HCT116 (cell line): Measurements from ENCODE around the gene PHLDA1. TPM values are rescaled to one million over a fixed set of nuclear protein-coding genes. Genes with fewer than 3 reads are reported as not detected.

Experiments
- ATAC-seq: fragments of 200-7000 bp; cut with Tn5 transposase; 2 replicates; pipeline ENCODE4 v1.9.1; 2020; ENCODE audit warnings: mild to moderate bottlenecking, moderate library complexity
- BruUV-seq: library from RNA; stranded (reverse); fragments of 400-500 nt; replicated peaks from 2 replicates; lab custom pipeline; 2021; lab: Mats Ljungman, UMichigan
- CTCF ChIA-PET: fragments of 300-600 bp; sonication (Branson Sonifier 250); formaldehyde crosslinking; loops from one replicate; lab custom pipeline; 2021; ENCODE audit warnings: antibody characterized with exemption; lab: Charles Lee
- POLR2A ChIA-PET: fragments of 300-600, 350-600 bp; sonication (Branson Sonifier 250); formaldehyde crosslinking; loops from one replicate; lab custom pipeline; 2021; ENCODE audit warnings: antibody characterized with exemption; lab: Charles Lee
- RAD21 ChIA-PET, 2 experiments: fragments of 300-600 bp; sonication (Branson Sonifier 250); formaldehyde crosslinking; loops; one replicate each; lab custom pipeline; 2023; ENCODE audit warnings: low total read pairs in 2 of 2; ENCODE audit not compliant: uncharacterized antibody in 2 of 2, unreplicated experiment in 2 of 2, low non-redundant PET in 1 of 2; lab: Charles Lee
- DNase-seq: peaks from one replicate; pipeline ENCODE4 v3.0.0-alpha.2; 2010; ENCODE audit warnings: low read depth, low spot score
- H2AFZ ChIP-seq: fragments of 200-600 bp; shearing (Covaris generic), sonication (generic); 2 replicates; pipeline ENCODE4 v1.6.1; 2017; ENCODE audit warnings: low read depth, mixed run types, mixed read lengths, antibody characterized with exemption, low read length; ENCODE audit not compliant: poor library complexity, severe bottlenecking
- H3K27ac ChIP-seq: 2 replicates; pipeline ENCODE4 v1.5.1; 2012; ENCODE audit warnings: low read depth, low read length
- H3K27me3 ChIP-seq: fragments of 200-600 bp; sonication (generic); 2 replicates; pipeline ENCODE4 v1.6.1; 2016; ENCODE audit warnings: mixed run types, low read length, mixed read lengths; ENCODE audit not compliant: insufficient read depth
- H3K36me3 ChIP-seq, 2 experiments: fragments of 200-500 bp in 1 of 2; fragments of 200-600 bp in 1 of 2; sonication (Bioruptor generic) in 1 of 2; sonication (generic) in 1 of 2; 2 replicates each; pipeline versions ENCODE4 v1.5.1 to v1.6.1; 2014 to 2016; ENCODE audit warnings: low read length in 2 of 2, inconsistent platforms in 1 of 2, mixed read lengths in 1 of 2, mixed run types in 1 of 2; ENCODE audit not compliant: insufficient read depth in 2 of 2, control insufficient read depth in 1 of 2
- H3K4me1 ChIP-seq, 2 experiments: fragments of 200-600 bp in 1 of 2; sonication (generic) in 1 of 2; 2 replicates each; pipeline versions ENCODE4 v1.5.1 to v1.6.1; 2012 to 2017; ENCODE audit warnings: low read length in 2 of 2, inconsistent platforms in 1 of 2, mild to moderate bottlenecking in 1 of 2, mixed read lengths in 1 of 2, mixed run types in 1 of 2, moderate library complexity in 1 of 2; ENCODE audit not compliant: insufficient read depth in 2 of 2, control insufficient read depth in 1 of 2
- H3K4me2 ChIP-seq: fragments of 200-600 bp; sonication (generic); 2 replicates; pipeline ENCODE4 v1.6.1; 2017; ENCODE audit warnings: mixed run types, low read length, mixed read lengths
- H3K4me3 ChIP-seq, 2 experiments: fragments of 200-600 bp in 1 of 2; sonication (generic) in 1 of 2; replicated peaks in 1 of 2; 2 replicates each; pipeline ENCODE4 v1.5.1; 2011 to 2016; ENCODE audit warnings: low read length in 2 of 2, control low read depth in 1 of 2, low read depth in 1 of 2, mild to moderate bottlenecking in 1 of 2, mixed read lengths in 1 of 2, mixed run types in 1 of 2
- H3K79me2 ChIP-seq: fragments of 200-600 bp; sonication (generic); 2 replicates; pipeline ENCODE4 v1.6.1; 2017; ENCODE audit warnings: mild to moderate bottlenecking, mixed run types, low read length, moderate library complexity, mixed read lengths; ENCODE audit not compliant: insufficient read depth
- H3K9ac ChIP-seq: fragments of 200-600 bp; sonication (generic); 2 replicates; pipeline ENCODE4 v1.6.1; 2016; ENCODE audit warnings: low read length, mixed read lengths
- H3K9me2 ChIP-seq: fragments of 200-600 bp; sonication (generic), shearing (Covaris generic); 2 replicates; pipeline ENCODE4 v1.6.1; 2017; ENCODE audit warnings: mixed run types, mild to moderate bottlenecking, moderate library complexity; ENCODE audit not compliant: insufficient read depth
- H3K9me3 ChIP-seq, 2 experiments: fragments of 200-500 bp in 1 of 2; fragments of 200-600 bp in 1 of 2; sonication (Bioruptor generic) in 1 of 2; sonication (generic) in 1 of 2; 2 replicates each; pipeline ENCODE4 v1.6.1; 2014 to 2017; ENCODE audit warnings: low read length in 2 of 2, mixed read lengths in 2 of 2, inconsistent platforms in 1 of 2, low read depth in 1 of 2, mild to moderate bottlenecking in 1 of 2, mixed run types in 1 of 2, moderate library complexity in 1 of 2; ENCODE audit not compliant: control insufficient read depth in 1 of 2, insufficient read depth in 1 of 2
- H4K20me1 ChIP-seq: fragments of 200-600 bp; sonication (generic), shearing (Covaris generic); 2 replicates; pipeline ENCODE4 v1.6.1; 2017; ENCODE audit warnings: mixed run types, mild to moderate bottlenecking, moderate library complexity; ENCODE audit not compliant: insufficient read depth
- CEBPB ChIP-seq: IDR thresholded peaks from 2 replicates; pipeline ENCODE4 v1.6.1; 2012; ENCODE audit warnings: low read depth
- CTCF ChIP-seq, 3 experiments: fragments of 200-600 bp in 1 of 3; sonication (generic) in 1 of 3; IDR thresholded peaks in 2 of 3; conservative IDR thresholded peaks in 1 of 3; 2 replicates each; pipeline ENCODE4 v1.5.1; 2012 to 2017; ENCODE audit warnings: low read depth in 2 of 3, low read length in 2 of 3, antibody characterized with exemption in 1 of 3, borderline replicate concordance in 1 of 3, control low read depth in 1 of 3, mild to moderate bottlenecking in 1 of 3, mixed read lengths in 1 of 3, mixed run types in 1 of 3, moderate library complexity in 1 of 3; ENCODE audit not compliant: insufficient read depth in 1 of 3
- EZH2 ChIP-seq: fragments of 200-600 bp; sonication (generic); IDR thresholded peaks from 2 replicates; pipeline ENCODE4 v1.6.1; 2017; ENCODE audit warnings: antibody characterized with exemption, mixed run types
- EZH2phosphoT487 ChIP-seq: fragments of 200-600 bp; IDR thresholded peaks from 2 replicates; pipeline ENCODE4 v1.6.1; 2018; ENCODE audit warnings: antibody characterized with exemption, borderline replicate concordance
- FOSL1 ChIP-seq: IDR thresholded peaks from 2 replicates; pipeline ENCODE4 v1.6.1; 2012; ENCODE audit warnings: low read depth
- JUND ChIP-seq: IDR thresholded peaks from 2 replicates; pipeline ENCODE4 v1.6.1; 2012
- MAX ChIP-seq: IDR thresholded peaks from 2 replicates; pipeline ENCODE4 v1.6.1; 2012
- POLR2AphosphoS5 ChIP-seq: IDR thresholded peaks from 2 replicates; pipeline ENCODE4 v1.6.1; 2011; ENCODE audit warnings: mild to moderate bottlenecking, low read depth, low read length, moderate library complexity
- REST ChIP-seq: IDR thresholded peaks from 2 replicates; pipeline ENCODE4 v1.6.1; 2012; ENCODE audit warnings: low read depth
- SIN3A ChIP-seq: IDR thresholded peaks from 2 replicates; pipeline ENCODE4 v1.6.1; 2012; ENCODE audit warnings: low read depth
- SP1 ChIP-seq: IDR thresholded peaks from 2 replicates; pipeline ENCODE4 v1.6.1; 2012; ENCODE audit warnings: low read depth
- TCF7L2 ChIP-seq: IDR thresholded peaks from 2 replicates; pipeline ENCODE4 v1.7.0; 2011; ENCODE audit warnings: borderline replicate concordance, inconsistent platforms; ENCODE audit not compliant: insufficient read depth, insufficient read length; ENCODE audit errors: extremely low read depth
- ZFX ChIP-seq: fragments of 450-650 bp; IDR thresholded peaks from 2 replicates; pipeline ENCODE4 v1.6.1; 2017
- ZNF274 ChIP-seq: fragments of 200-500 bp; sonication (Bioruptor generic); IDR thresholded peaks from 2 replicates; pipeline ENCODE4 v1.6.1; 2014; ENCODE audit warnings: mild to moderate bottlenecking, low read depth, low read length, inconsistent platforms
- intact Hi-C: fragments of 100-400 bp; cut with micrococcal nuclease; formaldehyde crosslinking; loops from 2 replicates; pipeline ENCODE4 v1.10.0; 2022
- total RNA-seq: library from RNA; stranded (reverse); gene quantifications from one replicate; pipeline ENCODE4 v1.2.1, GENCODE V29; 2021; ENCODE audit not compliant: unreplicated experiment
- TF ChIP-seq, protein P1 (sequence below): IDR thresholded peaks from 2 replicates; pipeline ENCODE4 v1.6.1; 2011; ENCODE audit warnings: mild to moderate bottlenecking, low read length, moderate library complexity; ENCODE audit not compliant: insufficient replicate concordance; ENCODE audit errors: extremely low read depth

PHLDA1 gene
- total RNA-seq, 1 experiment from 2014 or later, result 231 TPM

DNA sequence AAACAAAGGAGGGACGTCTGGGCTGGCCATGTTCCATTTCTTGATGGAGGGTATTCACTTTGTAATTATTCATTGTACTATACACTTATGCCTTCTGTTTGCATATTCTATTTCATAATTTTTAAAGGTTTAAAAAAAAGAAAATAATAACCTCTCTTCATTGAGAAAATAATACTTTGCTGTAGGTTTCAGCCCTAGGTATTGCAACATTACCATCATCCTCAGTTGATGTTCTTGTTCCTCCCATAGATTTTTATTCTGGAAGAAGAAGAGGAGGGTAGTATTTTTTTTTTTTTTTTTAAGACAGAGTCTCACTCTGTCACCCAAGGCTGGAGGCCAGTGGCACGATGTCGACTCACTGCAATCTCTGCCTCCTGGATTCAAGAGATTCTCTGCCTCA lies 54.7 kb downstream of the PHLDA1 start:
- no peaks in the 10 kb centered on the region for H3K27me3 ChIP-seq
- H2AFZ ChIP-seq, result no peak overlapping the region
- no peaks in the 10 kb centered on the region for H3K9me2 ChIP-seq
- ChIA-PET RAD21 (no interaction called here), CTCF (no interaction called here), POLR2A (interaction anchor here (1.8 to 4.7 kb wide), 4 partner anchors 32 to 211 kb away, joined by 4 to 17 read pairs (median 6); partner anchors contain the start of gene PHLDA1)
- H3K4me3 ChIP-seq, result no peak overlapping the region
- H3K27ac ChIP-seq, result peak overlapping the region; percentile 98
- H3K4me1 ChIP-seq, result peaks cover 68 to 89% of the 10 kb centered on the region in 2 experiments
- no peaks in the 10 kb centered on the region for H3K36me3 ChIP-seq
- ATAC-seq (no peak), DNase-seq (no peak)
- no peaks in the 10 kb centered on the region for H3K9me3 ChIP-seq
- no peaks in the 10 kb centered on the region for H4K20me1 ChIP-seq
- BruUV-seq, result no TSS peak
- peak overlapping the region; percentile 53; the same call in 1 of the 2 replicates for H3K4me2 ChIP-seq
- H3K9ac ChIP-seq, result peak overlapping the region; percentile 75
- intact Hi-C loops, result loop anchor here (5.0 kb wide), 1 partner anchor 340 kb away; no protein-coding TSS in a partner anchor
- H3K79me2 ChIP-seq, result peaks cover 11% of the 10 kb centered on the region; the same call in 1 of the 2 replicates
- TF ChIP-seq JUND (no peak), SIN3A (no peak), REST (no peak), POLR2AphosphoS5 (no peak), FOSL1 (no peak), EZH2 (no peak), ZNF274 (no peak), MAX (no peak), EZH2phosphoT487 (no peak), CTCF (IDR thresholded peaks at IDR 0.05 in 2 of 3, conservative IDR thresholded peaks at IDR 0.05 in 1 of 3; ENCODE audit: borderline replicate concordance in 1 of 3, insufficient read depth in 1 of 3, low read depth in 2 of 3, low read length in 2 of 3) (no peak), SP1 (no peak), CEBPB (no peak; the same call in 1 of the 2 replicates), TCF7L2 (no peak), ZFX (no peak)
- TF ChIP-seq, protein P1, sequence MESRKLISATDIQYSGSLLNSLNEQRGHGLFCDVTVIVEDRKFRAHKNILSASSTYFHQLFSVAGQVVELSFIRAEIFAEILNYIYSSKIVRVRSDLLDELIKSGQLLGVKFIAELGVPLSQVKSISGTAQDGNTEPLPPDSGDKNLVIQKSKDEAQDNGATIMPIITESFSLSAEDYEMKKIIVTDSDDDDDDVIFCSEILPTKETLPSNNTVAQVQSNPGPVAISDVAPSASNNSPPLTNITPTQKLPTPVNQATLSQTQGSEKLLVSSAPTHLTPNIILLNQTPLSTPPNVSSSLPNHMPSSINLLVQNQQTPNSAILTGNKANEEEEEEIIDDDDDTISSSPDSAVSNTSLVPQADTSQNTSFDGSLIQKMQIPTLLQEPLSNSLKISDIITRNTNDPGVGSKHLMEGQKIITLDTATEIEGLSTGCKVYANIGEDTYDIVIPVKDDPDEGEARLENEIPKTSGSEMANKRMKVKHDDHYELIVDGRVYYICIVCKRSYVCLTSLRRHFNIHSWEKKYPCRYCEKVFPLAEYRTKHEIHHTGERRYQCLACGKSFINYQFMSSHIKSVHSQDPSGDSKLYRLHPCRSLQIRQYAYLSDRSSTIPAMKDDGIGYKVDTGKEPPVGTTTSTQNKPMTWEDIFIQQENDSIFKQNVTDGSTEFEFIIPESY, result no peak
- TF ChIP-seq, all 23 proteins: peak for 0
